Fibroblast of the conjunctiva (primary cell): Measurements from ENCODE around the gene CMC2.

Source experiments
- DNase-seq: peaks from one replicate; pipeline ENCODE4 v3.0.0-alpha.2; 2010; ENCODE audit warnings: low read depth

CMC2 gene

GRCh38 chr16:81001330-81001729 is 5.4 kb downstream of the CMC2 start:
- DNase-seq: no peak

DNA sequence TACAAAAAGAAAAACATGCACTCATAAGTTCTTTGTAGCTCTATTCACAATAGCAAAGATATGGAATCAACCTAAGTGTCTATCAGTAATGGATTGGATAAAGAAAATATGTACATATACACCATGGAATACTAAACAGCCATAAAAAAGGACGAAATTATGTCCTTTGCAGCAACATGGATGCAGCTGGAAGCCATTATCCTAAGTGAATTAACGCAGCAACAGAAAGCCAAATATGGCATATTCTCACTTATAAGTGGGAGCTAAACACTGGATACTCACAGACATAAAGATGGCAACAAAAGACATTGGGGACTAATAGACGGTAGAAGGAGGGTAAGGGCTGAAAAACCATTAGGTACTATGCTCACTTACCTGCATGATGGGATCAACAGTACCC is 5.8 kb downstream of the CMC2 start:
- no peak for DNase-seq

- DNase-seq: no peak
Measured at GRCh38 chr16:80997964-80998620, 8.6 kb downstream of the CMC2 start.

DNA sequence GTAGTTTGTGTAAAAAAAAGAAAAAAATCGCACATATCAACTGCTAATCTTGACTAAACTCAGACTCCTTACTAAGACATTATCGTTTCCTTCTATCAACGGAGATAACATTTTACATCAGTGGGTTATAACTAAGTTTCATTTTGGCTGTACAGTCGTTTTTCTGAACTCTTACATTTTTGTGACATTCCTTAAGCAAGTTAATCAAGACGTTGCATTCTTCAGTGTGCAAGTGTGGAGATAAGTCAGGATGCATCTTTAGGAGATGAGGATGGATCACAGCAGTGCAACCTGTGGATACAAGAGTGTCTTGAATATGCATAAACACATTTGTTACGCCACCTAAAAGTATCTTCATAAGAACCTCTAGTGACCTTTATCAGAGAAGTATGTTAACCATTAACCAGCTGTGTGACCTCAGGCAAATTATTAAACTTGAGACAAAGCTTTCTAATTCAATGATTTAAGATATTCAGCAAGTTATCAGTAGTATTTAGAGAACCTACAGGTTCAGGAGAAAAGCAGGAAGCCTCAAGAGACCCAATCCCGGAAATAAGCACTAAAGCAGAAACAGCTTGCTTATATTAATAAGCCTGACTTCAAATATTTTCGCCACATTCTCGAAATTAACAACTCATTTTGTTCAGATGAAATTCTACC is 9.4 kb downstream of the CMC2 start:
- no peak for DNase-seq

GRCh38 chr16:80996688-80997138 is 10.0 kb downstream of the CMC2 start:
- DNase-seq: no peak

DNA sequence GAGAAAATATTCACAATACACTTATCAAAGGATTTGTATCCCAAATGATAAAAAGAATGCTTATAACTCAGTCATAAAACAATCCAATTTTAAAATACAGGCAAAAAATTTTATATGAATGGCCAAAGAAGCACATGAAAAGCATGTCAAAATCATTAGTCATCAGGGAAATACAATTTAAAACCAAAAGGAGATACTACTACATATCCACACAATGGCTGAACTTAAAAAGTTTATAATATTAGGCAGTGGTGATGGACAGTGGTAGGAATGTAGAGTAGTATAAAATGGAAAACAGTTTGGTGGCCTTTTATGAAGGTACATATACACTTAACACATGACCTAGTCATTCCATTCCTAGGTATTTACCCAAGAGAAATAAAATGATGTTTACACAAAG is 12.2 kb downstream of the CMC2 start:
- DNase-seq: no peak

DNA sequence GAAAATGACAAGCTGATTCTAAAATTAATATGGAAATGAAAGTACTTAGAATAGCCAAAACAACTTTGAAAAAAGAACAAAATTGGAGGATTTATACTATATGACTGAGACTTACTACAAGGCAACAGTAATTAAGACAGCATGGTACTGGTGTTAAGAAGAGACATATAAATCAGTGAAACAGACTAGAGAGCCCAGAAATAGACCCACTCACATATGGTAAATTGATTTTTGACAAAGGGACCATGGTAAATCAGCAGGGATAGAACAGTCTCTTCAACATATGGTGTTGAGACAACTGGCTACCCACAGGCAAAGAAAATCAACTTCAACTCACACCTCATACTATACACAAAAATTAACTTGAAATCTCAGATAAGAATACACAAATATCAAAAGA is 12.9 kb downstream of the CMC2 start:
- no peak for DNase-seq

GRCh38 chr16:80993307-80993706 is 13.4 kb downstream of the CMC2 start:
- peak; percentile 30 for DNase-seq

GRCh38 chr16:80992676-80993293 is 13.9 kb downstream of the CMC2 start:
- DNase-seq: no peak

DNA sequence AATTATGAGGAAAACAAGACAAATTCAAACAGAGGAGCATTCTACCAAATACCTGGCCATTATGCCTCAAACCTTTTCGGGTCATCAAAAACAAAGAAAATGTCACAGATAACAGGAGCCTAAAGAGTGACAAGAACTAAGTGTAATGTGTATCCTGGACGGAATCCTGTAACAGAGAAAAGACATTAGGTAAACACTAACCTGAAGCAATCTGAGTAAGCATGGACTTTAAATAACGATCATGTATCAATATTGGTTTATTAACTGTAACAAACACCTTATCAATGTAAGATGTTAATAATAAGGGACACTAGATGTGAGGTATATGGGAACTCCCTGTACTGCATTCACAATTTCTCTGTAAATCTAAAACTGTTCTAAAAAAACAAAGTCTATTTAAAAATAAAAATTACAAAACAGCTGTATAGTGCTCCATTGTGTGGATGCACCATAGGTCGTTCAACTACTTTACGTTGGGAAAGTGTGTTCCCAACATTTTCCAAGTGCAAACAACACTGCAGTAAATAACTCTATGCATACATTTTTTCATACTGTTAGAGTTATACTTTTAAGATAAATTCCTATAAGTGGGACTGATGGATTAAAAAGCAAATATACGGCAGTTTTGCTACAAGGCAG is 14.8 kb downstream of the CMC2 start:
- DNase-seq: no peak

DNA sequence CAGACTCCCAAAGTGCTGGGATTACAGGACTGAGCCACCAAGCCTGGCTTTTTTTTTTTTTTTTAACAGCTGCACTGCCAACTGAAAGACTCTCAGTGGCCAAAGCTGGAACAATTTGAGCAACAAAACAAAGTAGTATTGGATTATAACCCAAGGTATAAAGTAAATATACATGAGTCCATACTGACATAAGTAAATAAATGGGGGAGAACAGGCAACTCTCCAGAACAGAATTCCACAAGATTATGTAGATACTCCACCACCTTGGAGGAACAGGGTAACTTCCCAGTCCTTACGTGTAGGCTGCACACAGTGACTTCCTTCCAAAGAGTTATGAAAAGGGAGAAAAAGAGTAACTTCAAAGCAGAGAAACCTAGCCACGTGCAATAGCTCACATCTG is 15.7 kb downstream of the CMC2 start:
- DNase-seq: no peak

GRCh38 chr16:80990577-80990976 is 16.1 kb downstream of the CMC2 start:
- no peak for DNase-seq

DNA sequence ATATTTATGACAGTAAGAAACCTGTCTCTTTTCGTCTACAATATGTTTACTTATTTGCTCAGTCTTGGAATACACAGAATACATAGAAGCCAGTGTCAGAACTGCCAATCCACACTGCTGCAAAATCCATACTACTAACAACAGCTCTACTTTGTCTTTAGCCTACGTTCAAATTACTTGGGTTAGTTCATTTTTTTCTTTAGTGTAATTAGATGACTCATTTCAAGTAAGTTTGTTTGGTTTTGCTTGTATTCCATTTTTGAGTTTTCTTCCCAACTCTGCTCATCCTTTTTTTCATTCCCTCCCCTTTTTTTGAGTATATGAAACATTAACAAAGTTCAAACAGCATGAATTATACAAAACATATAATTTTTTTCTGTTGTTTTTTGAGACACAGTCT is 16.9 kb downstream of the CMC2 start:
- no peak for DNase-seq

DNA sequence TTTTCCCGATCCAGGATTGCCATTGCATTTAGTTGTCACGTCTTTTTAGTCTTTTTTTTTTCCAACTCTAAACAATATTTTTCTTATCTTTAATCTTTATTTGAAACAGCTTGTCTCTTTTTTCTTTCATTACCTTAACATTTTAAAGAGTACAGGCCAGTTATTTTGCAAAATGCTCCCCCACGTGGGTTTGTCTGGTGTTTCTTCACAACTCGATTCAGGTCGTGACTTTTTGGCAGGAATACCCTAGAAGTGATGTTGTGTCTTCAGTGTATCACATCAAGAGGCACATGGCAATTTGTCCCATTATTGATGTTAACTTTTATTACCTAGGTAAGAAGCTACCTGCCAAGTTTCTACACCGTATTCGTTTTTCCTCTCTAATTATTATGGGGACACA is 17.9 kb downstream of the CMC2 start:
- DNase-seq: no peak

- DNase-seq: no peak
Measured at GRCh38 chr16:80986557-80986956, 20.1 kb downstream of the CMC2 start.

DNA sequence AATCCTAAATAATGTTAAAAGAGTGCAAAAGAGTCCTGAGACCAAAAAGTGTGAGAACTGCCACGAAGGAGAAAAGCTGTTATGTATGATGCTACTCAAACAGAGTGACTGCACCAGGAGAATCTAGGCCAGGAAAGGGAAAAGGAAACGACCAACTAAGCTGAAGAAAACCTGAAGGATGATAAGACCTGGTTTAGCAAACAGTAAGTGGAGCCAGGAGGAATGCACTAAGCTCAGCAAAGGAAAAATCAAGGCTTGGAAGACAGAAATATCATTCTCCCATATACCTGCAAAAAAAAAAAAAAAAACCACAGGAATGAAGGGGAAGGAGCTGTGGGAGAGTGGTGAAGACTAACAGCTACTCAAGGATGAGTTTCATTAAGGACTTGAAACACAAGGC is 21.1 kb downstream of the CMC2 start:
- no peak for DNase-seq

GRCh38 chr16:80984124-80984892 is 22.4 kb downstream of the CMC2 start:
- no peak for DNase-seq

GRCh38 chr16:80982646-80983045 is 24.0 kb downstream of the CMC2 start:
- DNase-seq: no peak

DNA sequence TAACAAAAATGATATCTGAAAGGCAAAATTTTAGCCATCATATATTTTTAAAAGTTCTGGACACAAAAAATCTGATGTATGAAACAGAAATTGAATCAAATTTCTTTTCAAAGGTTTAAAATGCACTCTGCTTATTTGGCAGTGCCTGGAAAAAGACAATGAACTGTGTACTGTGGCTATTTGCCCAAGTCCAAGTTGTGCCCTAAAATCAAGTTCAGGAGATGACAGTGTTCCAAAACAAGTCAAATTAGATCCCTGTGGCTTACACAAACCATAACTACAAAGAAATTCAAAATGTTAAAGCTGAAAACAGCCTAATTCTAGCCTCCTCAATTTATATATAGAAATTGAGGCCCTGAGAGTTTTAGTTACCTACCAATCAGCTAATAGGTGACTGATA is 25.6 kb downstream of the CMC2 start:
- no peak for DNase-seq

DNA sequence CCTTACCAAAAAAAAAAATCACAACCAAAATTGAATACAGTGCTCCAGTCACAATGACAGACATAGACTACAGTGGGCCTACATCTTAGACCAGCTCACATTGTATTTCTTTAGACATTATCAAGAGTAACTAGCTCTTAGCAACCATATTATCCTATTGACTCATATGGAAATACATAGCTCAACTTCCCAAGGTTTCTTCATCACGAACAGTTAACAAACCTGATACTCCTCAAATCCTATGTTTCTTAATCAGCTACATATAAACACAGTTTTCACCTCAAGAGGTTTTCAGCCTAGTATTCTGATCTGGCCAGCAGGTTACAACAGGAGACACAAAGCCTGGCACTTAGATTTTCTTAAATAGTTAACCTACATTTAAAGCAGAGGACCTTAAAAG is 29.7 kb downstream of the CMC2 start:
- no peak for DNase-seq

DNA sequence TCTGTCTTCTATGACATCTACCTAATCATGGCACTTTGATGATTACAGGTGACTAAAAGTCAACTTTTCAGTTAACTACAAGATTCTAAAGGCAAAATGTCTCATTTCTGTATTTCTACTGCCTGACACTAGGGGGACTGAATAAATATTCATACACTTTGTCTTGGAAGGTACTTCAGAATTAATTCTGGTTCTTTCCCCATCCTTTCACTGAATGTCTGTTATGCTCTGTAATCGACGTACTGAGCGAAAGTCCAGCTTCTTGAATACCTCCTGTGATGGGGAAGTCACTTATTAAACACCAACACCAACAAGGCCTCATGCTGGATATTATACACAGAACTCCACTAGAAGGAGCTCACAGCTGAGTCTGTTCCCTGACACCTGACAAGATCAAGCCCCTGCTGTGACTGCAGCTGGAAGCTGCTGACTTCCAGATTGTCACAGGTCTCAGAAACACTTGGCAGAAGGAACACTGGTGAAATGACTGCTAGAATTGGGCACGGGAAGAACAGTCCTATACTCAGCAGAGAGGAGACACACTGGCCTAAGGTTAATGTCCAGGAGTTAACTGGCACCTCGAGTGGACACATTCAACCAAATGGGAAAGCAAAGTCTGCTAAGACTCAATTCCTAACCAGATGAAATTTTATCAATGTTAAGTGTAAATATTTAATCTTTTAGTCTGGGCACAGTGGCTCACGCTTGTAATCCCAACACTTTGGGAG is 31.9 kb downstream of the CMC2 start:
- DNase-seq: no peak

DNA sequence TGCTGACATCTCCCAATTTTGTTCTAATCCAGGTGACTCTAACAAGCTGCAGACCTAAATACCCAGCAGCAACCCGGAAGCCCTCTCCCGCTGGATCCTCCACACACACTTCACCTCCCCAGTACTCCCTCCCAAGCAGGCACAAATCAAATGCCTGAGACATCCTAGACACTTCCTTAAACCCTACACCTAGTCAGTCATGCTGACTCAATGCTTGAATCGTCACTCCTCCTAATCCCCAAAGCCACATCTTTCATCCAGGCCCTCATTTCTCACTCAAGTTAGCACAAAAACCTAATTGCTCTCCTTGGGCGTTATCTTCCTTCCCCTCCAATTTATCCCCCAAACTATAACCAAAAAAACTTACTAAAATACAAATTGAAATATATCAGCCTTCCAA is 32.7 kb downstream of the CMC2 start:
- DNase-seq: no peak
